NT2/D1 (cell line): ENCODE results near the gene ADK.

Experiments used
- SUZ12 ChIP-seq: IDR thresholded peaks from 2 replicates; pipeline ENCODE4 v1.6.1; 2011; ENCODE audit not compliant: insufficient read length, insufficient read depth; ENCODE audit errors: extremely low read depth
- YY1 ChIP-seq: IDR thresholded peaks from 2 replicates; pipeline ENCODE4 v1.6.1; 2011; ENCODE audit not compliant: insufficient read length, insufficient read depth
- ZNF274 ChIP-seq: IDR thresholded peaks from 2 replicates; pipeline ENCODE4 v1.6.1; 2011; ENCODE audit warnings: mild to moderate bottlenecking, low read depth, low read length

GRCh38 chr10:74202356-74202755 is 51.3 kb downstream of the ADK start:
- no peak for TF ChIP-seq YY1
- TF ChIP-seq SUZ12: no peak
- no peak for TF ChIP-seq ZNF274
